Adrenal gland (tissue), 5 donors: ENCODE data around the gene PFKP.

ENCODE experiments used
- POLR2A ChIP-seq, 2 donors: fragments of 450-650 bp; IDR thresholded peaks; one replicate each; pipeline ENCODE4 v1.6.1; 2017; ENCODE audit warnings: antibody characterized with exemption in 2 of 2, mild to moderate bottlenecking in 2 of 2, moderate library complexity in 1 of 2
- TF ChIP-seq, protein P1 (sequence below), 6 experiments: fragments of 450-650 bp in 4 of 6; fragments of 200-600 bp in 2 of 6; sonication (generic) in 1 of 6; IDR thresholded peaks; 1 replicate in 5 of 6; 2 replicates in 1 of 6; pipeline versions ENCODE4 v1.5.1 to v1.8.0; 2016 to 2021; ENCODE audit warnings: antibody characterized with exemption in 6 of 6, mild to moderate bottlenecking in 2 of 6, moderate library complexity in 1 of 6
- donor health status: DM: no; HTN: no; CAD: no.

GRCh38 chr10:3169673-3170072 is 102.3 kb downstream of the PFKP start:
- TF ChIP-seq, protein P1, sequence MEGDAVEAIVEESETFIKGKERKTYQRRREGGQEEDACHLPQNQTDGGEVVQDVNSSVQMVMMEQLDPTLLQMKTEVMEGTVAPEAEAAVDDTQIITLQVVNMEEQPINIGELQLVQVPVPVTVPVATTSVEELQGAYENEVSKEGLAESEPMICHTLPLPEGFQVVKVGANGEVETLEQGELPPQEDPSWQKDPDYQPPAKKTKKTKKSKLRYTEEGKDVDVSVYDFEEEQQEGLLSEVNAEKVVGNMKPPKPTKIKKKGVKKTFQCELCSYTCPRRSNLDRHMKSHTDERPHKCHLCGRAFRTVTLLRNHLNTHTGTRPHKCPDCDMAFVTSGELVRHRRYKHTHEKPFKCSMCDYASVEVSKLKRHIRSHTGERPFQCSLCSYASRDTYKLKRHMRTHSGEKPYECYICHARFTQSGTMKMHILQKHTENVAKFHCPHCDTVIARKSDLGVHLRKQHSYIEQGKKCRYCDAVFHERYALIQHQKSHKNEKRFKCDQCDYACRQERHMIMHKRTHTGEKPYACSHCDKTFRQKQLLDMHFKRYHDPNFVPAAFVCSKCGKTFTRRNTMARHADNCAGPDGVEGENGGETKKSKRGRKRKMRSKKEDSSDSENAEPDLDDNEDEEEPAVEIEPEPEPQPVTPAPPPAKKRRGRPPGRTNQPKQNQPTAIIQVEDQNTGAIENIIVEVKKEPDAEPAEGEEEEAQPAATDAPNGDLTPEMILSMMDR (IDR thresholded peaks at IDR 0.05), result no peak
- TF ChIP-seq POLR2A (IDR thresholded peaks at IDR 0.05), result no peak
